Endothelial cell (in vitro differentiated cells): Measurements from ENCODE around the gene CEACAM1. TPM values are rescaled to one million over a fixed set of nuclear protein-coding genes. Genes with fewer than 3 reads are reported as not detected.
"Not testable (repeated sequence)": the region's sequence is repeated elsewhere in the genome, so short reads cannot be mapped to it uniquely, and the experiment has no call there.

ENCODE experiments used
- DNase-seq: peaks from one replicate; pipeline ENCODE4 v3.0.0; 2021; ENCODE audit warnings: low spot score
- H3K27ac Mint-ChIP-seq: one replicate; pipeline ENCODE4 v1.8.0; 2021; ENCODE audit warnings: mixed read lengths, inconsistent platforms; ENCODE audit not compliant: unreplicated experiment
- H3K27me3 Mint-ChIP-seq: one replicate; pipeline ENCODE4 v1.8.0; 2021; ENCODE audit warnings: mild to moderate bottlenecking, moderate library complexity, mixed read lengths, inconsistent platforms; ENCODE audit not compliant: unreplicated experiment
- H3K36me3 Mint-ChIP-seq: one replicate; pipeline ENCODE4 v1.8.0; 2021; ENCODE audit warnings: mild to moderate bottlenecking, low read depth, mixed read lengths, inconsistent platforms; ENCODE audit not compliant: unreplicated experiment
- H3K4me1 Mint-ChIP-seq: one replicate; pipeline ENCODE4 v1.8.0; 2021; ENCODE audit warnings: mild to moderate bottlenecking, mixed read lengths, inconsistent platforms; ENCODE audit not compliant: unreplicated experiment
- H3K4me3 Mint-ChIP-seq: one replicate; pipeline ENCODE4 v1.8.0; 2021; ENCODE audit warnings: mild to moderate bottlenecking, mixed read lengths, inconsistent platforms; ENCODE audit not compliant: unreplicated experiment
- H3K9me3 Mint-ChIP-seq: one replicate; pipeline ENCODE4 v1.8.0; 2021; ENCODE audit warnings: mixed read lengths, inconsistent platforms; ENCODE audit not compliant: unreplicated experiment
- total RNA-seq: library from RNA; stranded (reverse); fragmentation: NEBNext Ultra II Directional; extraction: Animal tissue kit (Norgen Biotek cat#: 25700); gene quantifications from one replicate; pipeline ENCODE4 v1.2.1, GENCODE V29; 2021; ENCODE audit not compliant: unreplicated experiment
- TF ChIP-seq, protein P1 (sequence below): fragments of 200-600 bp; sonication (generic); IDR thresholded peaks from one replicate; pipeline ENCODE4 v1.5.0; 2021; ENCODE audit warnings: antibody characterized with exemption; ENCODE audit not compliant: unreplicated experiment

The CEACAM1 gene
- total RNA-seq, 1 donor from 2014 or later = 9.3 TPM

DNA sequence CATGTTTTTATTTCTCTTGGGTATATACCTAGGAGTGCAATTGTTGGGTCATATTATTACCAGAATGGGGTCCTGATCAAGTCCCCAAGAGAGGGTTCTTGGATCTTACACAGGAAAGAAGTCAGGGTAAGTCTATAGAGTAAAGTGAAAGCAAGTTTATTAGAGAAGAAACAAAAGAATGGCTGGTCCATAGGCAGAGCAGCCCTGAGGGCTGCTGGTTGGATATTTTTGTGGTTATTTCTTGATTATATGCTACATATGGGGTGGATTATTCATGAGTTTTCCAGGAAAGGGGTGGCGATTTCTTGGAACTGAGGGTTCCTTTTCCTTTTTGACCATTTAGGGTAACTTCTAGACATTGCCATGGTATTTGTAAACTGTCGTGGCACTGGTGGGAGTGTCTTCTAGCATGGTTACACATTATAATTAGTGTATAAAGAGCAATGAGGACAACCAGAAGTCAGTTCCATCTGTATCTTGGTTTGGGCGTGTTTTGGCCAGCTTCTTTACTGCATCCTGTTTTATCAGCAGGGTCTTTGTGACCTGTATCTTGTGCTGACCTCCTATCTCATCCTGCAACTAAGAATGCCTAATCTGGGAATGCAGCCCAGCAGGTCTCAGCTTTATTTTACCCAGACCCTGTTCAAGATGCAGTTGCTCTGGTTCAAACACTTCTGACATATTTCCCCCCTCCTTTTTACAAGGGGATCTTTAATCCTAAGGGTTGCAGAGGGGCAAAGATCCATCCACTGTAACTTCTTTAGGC lies 41.1 kb downstream of the CEACAM1 start:
- DNase-seq = no peak
- Mint-ChIP-seq H3K27ac (no peak overlapping the region), H3K4me1 (no peaks in the 10 kb centered on the region), H3K36me3 (no peaks in the 10 kb centered on the region), H3K4me3 (no peak overlapping the region), H3K9me3 (no peaks in the 10 kb centered on the region), H3K27me3 (no peaks in the 10 kb centered on the region)
- TF ChIP-seq, protein P1, sequence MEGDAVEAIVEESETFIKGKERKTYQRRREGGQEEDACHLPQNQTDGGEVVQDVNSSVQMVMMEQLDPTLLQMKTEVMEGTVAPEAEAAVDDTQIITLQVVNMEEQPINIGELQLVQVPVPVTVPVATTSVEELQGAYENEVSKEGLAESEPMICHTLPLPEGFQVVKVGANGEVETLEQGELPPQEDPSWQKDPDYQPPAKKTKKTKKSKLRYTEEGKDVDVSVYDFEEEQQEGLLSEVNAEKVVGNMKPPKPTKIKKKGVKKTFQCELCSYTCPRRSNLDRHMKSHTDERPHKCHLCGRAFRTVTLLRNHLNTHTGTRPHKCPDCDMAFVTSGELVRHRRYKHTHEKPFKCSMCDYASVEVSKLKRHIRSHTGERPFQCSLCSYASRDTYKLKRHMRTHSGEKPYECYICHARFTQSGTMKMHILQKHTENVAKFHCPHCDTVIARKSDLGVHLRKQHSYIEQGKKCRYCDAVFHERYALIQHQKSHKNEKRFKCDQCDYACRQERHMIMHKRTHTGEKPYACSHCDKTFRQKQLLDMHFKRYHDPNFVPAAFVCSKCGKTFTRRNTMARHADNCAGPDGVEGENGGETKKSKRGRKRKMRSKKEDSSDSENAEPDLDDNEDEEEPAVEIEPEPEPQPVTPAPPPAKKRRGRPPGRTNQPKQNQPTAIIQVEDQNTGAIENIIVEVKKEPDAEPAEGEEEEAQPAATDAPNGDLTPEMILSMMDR = no peak

DNA sequence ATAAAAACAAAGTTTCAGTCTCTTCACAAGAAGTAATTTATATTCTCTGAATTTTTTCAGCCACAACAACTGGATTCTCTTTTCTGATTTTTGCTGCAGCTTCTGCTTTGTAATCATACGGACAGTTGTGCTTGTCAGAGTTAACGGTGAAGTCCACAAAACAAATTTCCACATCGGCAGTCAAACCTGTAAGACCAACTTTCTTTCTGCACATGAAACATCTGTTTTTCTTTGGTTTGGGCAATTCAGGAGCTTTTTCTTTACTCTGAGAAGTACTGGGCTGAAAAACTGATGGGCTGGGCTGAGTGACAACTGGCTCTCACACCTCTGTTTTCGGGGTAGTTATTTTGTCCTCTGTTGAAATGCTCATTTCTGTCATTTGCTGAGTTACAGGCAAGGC lies 43.2 kb downstream of the CEACAM1 start:
- H3K27me3 Mint-ChIP-seq, H3K9me3 Mint-ChIP-seq, H3K4me1 Mint-ChIP-seq, H3K4me3 Mint-ChIP-seq, DNase-seq, H3K27ac Mint-ChIP-seq, H3K36me3 Mint-ChIP-seq: not testable (repeated sequence)

DNA sequence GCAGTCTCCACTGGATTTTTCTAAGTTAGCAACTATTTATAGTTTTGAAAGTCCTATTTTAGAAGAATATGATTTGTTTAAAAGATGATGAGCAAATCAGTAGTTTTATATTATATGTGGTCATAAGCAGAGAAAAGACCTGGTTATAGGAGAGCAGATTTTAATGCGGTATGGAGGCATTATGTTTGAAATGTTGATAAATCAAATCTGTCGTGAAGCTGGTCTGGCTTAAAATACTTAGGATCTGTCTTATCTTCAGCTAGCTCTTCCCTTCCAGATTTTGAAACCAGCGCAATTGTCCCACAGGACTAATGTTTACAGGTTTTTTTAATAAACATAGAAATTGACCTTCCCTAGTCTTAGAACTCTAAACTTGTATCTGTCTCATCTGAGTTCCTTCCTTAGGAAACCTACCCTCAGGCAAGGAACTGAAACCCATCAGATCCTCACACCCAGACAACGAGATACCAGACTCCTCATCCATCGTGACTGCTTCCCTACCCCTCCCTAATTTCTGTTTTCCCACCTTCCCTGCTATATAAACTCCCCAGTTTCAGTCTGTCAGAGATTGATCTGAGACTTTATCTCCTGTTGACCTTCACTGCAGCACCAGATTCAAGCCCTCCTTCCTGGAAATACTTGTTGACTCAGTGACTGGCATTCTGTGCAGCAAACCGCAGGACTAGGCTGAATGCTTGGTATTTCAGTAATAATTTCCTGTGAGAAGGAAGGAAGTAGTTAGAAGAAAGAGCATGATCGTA lies 47.8 kb downstream of the CEACAM1 start:
- Mint-ChIP-seq H3K27me3 (peaks cover 2% of the 10 kb centered on the region), H3K4me1 (peaks cover 5% of the 10 kb centered on the region), H3K27ac (no peak overlapping the region), H3K36me3 (no peaks in the 10 kb centered on the region), H3K9me3 (no peaks in the 10 kb centered on the region), H3K4me3 (no peak overlapping the region)
- TF ChIP-seq, protein P1 = no peak
- no peak for DNase-seq

DNA sequence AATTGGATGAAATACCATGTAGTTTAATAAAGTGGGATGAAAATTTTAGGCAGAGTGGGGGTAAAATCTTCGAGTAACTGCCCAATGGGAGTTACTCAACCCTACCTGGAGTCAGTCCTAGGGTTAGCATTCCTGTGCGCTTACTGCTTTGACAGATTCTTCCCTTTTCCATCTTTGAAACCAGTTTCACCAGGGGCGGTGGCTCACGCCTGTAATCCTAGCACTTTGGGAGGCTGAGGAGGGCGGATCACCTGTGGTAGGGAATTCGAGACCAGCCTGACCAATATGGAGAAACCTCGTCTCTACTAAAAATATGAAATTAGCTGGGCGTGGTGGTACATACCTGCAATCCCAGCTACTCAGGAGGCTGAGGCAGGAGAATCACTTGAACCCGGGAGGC lies 48.5 kb downstream of the CEACAM1 start:
- DNase-seq = no peak
- TF ChIP-seq, protein P1 = no peak
- H3K27me3 Mint-ChIP-seq = peaks cover 2% of the 10 kb centered on the region

DNA sequence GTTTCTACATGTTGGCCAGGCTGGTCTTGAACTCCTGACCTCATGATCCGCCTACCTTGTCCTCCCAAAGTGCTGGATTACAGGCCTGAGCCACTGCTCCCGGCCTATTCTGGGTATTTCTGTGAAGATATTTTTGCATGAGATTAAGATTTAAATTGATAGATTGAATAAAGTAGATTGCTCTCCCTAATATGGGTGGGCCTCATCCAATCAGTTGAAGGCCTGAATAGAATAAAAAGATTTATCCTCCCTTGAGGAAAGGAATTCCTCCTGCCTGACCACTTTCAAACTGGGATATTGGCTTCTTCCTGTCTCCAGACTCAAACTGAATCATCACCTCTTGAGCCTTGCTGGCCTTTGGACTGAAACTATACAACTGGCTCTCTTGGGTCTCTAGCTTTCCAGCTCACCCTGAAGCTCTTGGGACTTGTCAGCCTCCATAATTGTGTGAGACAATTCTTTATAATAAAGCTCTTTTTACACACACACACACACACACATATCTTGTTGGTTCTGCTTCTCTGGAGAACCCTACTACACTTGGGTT lies 49.4 kb downstream of the CEACAM1 start:
- H3K36me3 Mint-ChIP-seq = no peaks in the 10 kb centered on the region
- H3K27me3 Mint-ChIP-seq = peaks cover 2% of the 10 kb centered on the region
- no peak overlapping the region for H3K27ac Mint-ChIP-seq
- no peaks in the 10 kb centered on the region for H3K9me3 Mint-ChIP-seq
- TF ChIP-seq, protein P1 = no peak
- H3K4me3 Mint-ChIP-seq = no peak overlapping the region
- peaks cover 5% of the 10 kb centered on the region for H3K4me1 Mint-ChIP-seq
- no peak for DNase-seq

More for the DNA sequence above, 48.5 kb downstream of the CEACAM1 start:
- Mint-ChIP-seq H3K4me3 (no peak overlapping the region), H3K27ac (no peak overlapping the region), H3K36me3 (no peaks in the 10 kb centered on the region), H3K9me3 (no peaks in the 10 kb centered on the region), H3K4me1 (peaks cover 5% of the 10 kb centered on the region)
